ENCODE results near the gene B4GALT7. TPM values are rescaled to one million over a fixed set of nuclear protein-coding genes. Genes with fewer than 3 reads are reported as not detected.
"Not testable (repeated sequence)": the region's sequence is repeated elsewhere in the genome, so short reads cannot be mapped to it uniquely, and the experiment has no call there.

B4GALT7 gene
- total RNA-seq, 1 experiment from 2014 or later: 26.3 TPM

GRCh38 chr5:177630186-177630585, 30.3 kb downstream of the B4GALT7 start:
- H3K18ac ChIP-seq (ENCODE audit: insufficient read length, low read depth, low read length); H3K4me1 Mint-ChIP-seq; H4K91ac ChIP-seq (ENCODE audit: insufficient read length, low read depth, low read length); H3K79me1 ChIP-seq (ENCODE audit: insufficient read depth, low read depth, low read length, poor library complexity, severe bottlenecking); H3K14ac ChIP-seq (ENCODE audit: insufficient read depth, low read length); DNase-seq; H4K20me1 ChIP-seq (ENCODE audit: control insufficient read depth, insufficient read depth, insufficient read length); H3K4ac ChIP-seq (ENCODE audit: low read depth, low read length); H4K8ac ChIP-seq (replicated peaks; ENCODE audit: insufficient read length, low read depth, low read length); H3K4me3 Mint-ChIP-seq; H3K9ac ChIP-seq (ENCODE audit: extremely low read depth, insufficient read length, low read length); H3K23me2 ChIP-seq (ENCODE audit: insufficient read length, low read depth, low read length, poor library complexity, severe bottlenecking); H2BK120ac ChIP-seq (ENCODE audit: low read depth, low read length, poor library complexity, severe bottlenecking); H3K56ac ChIP-seq (ENCODE audit: insufficient read length, low read depth, low read length); H3K27me3 ChIP-seq (ENCODE audit: insufficient read depth, low read length); H3K27me3 Mint-ChIP-seq (ENCODE audit: low read depth); H3K4me2 ChIP-seq (ENCODE audit: insufficient read depth, insufficient read length, low read length); H2BK5ac ChIP-seq (ENCODE audit: insufficient read length, low read length); H3K36me3 Mint-ChIP-seq (ENCODE audit: insufficient read depth in 1 of 3, low read depth in 3 of 3); H3T11ph ChIP-seq (ENCODE audit: low read length); H3K27ac ChIP-seq (ENCODE audit: insufficient read length, low read depth, low read length); H2BK20ac ChIP-seq (ENCODE audit: low read depth, low read length, poor library complexity, severe bottlenecking); H3K9me3 Mint-ChIP-seq; H4K5ac ChIP-seq (ENCODE audit: insufficient read length, low read depth, low read length); H3K9me3 ChIP-seq (ENCODE audit: control insufficient read depth, low read depth, low read length); H2BK15ac ChIP-seq (ENCODE audit: low read depth, low read length); H3K4me1 ChIP-seq (ENCODE audit: insufficient read depth, low read length); H2AK5ac ChIP-seq (ENCODE audit: insufficient read length, low read length); H2BK12ac ChIP-seq (ENCODE audit: insufficient read length, low read depth, low read length); H2AFZ ChIP-seq (ENCODE audit: low read length); H3K23ac ChIP-seq (ENCODE audit: insufficient read length, low read depth, low read length); H3K79me2 ChIP-seq (ENCODE audit: insufficient read depth, low read length); H3K27ac Mint-ChIP-seq: not testable (repeated sequence)

DNA sequence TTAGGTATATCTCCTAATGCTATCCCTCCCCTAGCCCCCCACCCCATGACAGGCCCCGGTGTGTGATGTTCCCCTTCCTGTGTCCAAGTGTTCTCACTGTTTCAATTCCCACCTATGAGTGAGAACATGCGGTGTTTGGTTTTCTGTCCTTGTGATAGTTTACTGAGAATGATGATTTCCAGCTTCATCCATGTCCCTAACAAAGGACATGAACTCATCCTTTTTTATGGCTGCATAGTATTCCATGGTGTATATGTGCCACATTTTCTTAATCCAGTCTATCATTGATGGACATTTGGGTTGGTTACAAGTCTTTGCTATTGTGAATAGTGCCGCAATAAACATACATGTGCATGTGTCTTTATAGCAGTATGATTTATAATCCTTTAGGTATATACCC, 35.0 kb downstream of the B4GALT7 start:
- not testable (repeated sequence) for H2BK120ac ChIP-seq (ENCODE audit: low read depth, low read length, poor library complexity, severe bottlenecking); H3K79me1 ChIP-seq (ENCODE audit: insufficient read depth, low read depth, low read length, poor library complexity, severe bottlenecking); H2BK12ac ChIP-seq (ENCODE audit: insufficient read length, low read depth, low read length); H3K4me2 ChIP-seq (ENCODE audit: insufficient read depth, insufficient read length, low read length); H4K91ac ChIP-seq (ENCODE audit: insufficient read length, low read depth, low read length); H3K79me2 ChIP-seq (ENCODE audit: insufficient read depth, low read length); H3T11ph ChIP-seq (ENCODE audit: low read length); H3K9me3 ChIP-seq (ENCODE audit: control insufficient read depth, low read depth, low read length); H3K4me3 Mint-ChIP-seq; H4K8ac ChIP-seq (replicated peaks; ENCODE audit: insufficient read length, low read depth, low read length); H3K18ac ChIP-seq (ENCODE audit: insufficient read length, low read depth, low read length); H3K56ac ChIP-seq (ENCODE audit: insufficient read length, low read depth, low read length); H2BK5ac ChIP-seq (ENCODE audit: insufficient read length, low read length); H2AFZ ChIP-seq (ENCODE audit: low read length); H4K5ac ChIP-seq (ENCODE audit: insufficient read length, low read depth, low read length); H3K23ac ChIP-seq (ENCODE audit: insufficient read length, low read depth, low read length); H2BK15ac ChIP-seq (ENCODE audit: low read depth, low read length); H3K4me1 ChIP-seq (ENCODE audit: insufficient read depth, low read length); H3K27ac Mint-ChIP-seq; H3K27me3 ChIP-seq (ENCODE audit: insufficient read depth, low read length); DNase-seq; H3K23me2 ChIP-seq (ENCODE audit: insufficient read length, low read depth, low read length, poor library complexity, severe bottlenecking); H3K9ac ChIP-seq (ENCODE audit: extremely low read depth, insufficient read length, low read length); H4K20me1 ChIP-seq (ENCODE audit: control insufficient read depth, insufficient read depth, insufficient read length); H3K27ac ChIP-seq (ENCODE audit: insufficient read length, low read depth, low read length); H3K4ac ChIP-seq (ENCODE audit: low read depth, low read length); H3K4me1 Mint-ChIP-seq; H3K14ac ChIP-seq (ENCODE audit: insufficient read depth, low read length); H2AK5ac ChIP-seq (ENCODE audit: insufficient read length, low read length); H2BK20ac ChIP-seq (ENCODE audit: low read depth, low read length, poor library complexity, severe bottlenecking)
- Mint-ChIP-seq H3K36me3 (ENCODE audit: insufficient read depth in 1 of 3, low read depth in 3 of 3) (peaks cover 12 to 27% (median 23%) of the 10 kb centered on the region in 3 experiments), H3K27me3 (ENCODE audit: low read depth) (peaks cover 10% of the 10 kb centered on the region), H3K9me3 (peaks cover 37 to 40% of the 10 kb centered on the region in 2 experiments)
- WGBS (ENCODE audit: extremely low coverage, insufficient read length, low lambda C conversion rate): no CpG with 5 or more reads among the region's 3 CpGs
